HepG2 (cell line): ENCODE measurements around the gene ARHGEF1. TPM values are rescaled to one million over a fixed set of nuclear protein-coding genes. Genes with fewer than 3 reads are reported as not detected.

Source experiments
- ATAC-seq: fragments of 200-7000 bp; cut with Tn5 transposase; 3 replicates; pipeline ENCODE4 v1.9.1; 2020; ENCODE audit warnings: mild to moderate bottlenecking, moderate library complexity
- BruUV-seq: library from RNA; stranded (reverse); fragments of 400-500 nt; replicated peaks from 2 replicates; lab custom pipeline; 2021; lab: Mats Ljungman, UMichigan
- CTCF ChIA-PET: fragments of 300-600 bp; formaldehyde crosslinking; extraction: SDS; loops from one replicate; lab custom pipeline; 2021; ENCODE audit warnings: low total read pairs, inconsistent platforms, low intra/inter-chr PET ratio; lab: Yijun Ruan, JAX
- POLR2A ChIA-PET: fragments of 350-600 bp; sonication (Branson Sonifier 250); formaldehyde crosslinking; loops from one replicate; lab custom pipeline; 2020; ENCODE audit warnings: antibody characterized with exemption, inconsistent platforms; lab: Yijun Ruan, JAX
- DNase-seq: peaks from one replicate; pipeline ENCODE4 v3.0.0-alpha.2; 2015; ENCODE audit warnings: low spot score
- FAIRE-seq: peaks from 3 replicates; lab custom pipeline; 2011; peaks lifted over from hg19 to GRCh38; lab: Jason Lieb, UNC
- H2AFZ ChIP-seq: one replicate; pipeline ENCODE4 v1.6.1; 2011; ENCODE audit warnings: low read length, inconsistent platforms
- H3K27ac ChIP-seq: fragments of 300-600 bp; 3 replicates; pipeline ENCODE4 v1.8.0; 2011; ENCODE audit warnings: mixed run types, mild to moderate bottlenecking, mixed read lengths, low read length, inconsistent platforms; ENCODE audit not compliant: insufficient read depth; ENCODE audit errors: extremely low read length
- H3K27me3 ChIP-seq, 2 experiments: fragments of 200-600 bp in 1 of 2; 2 replicates in 1 of 2; 3 replicates in 1 of 2; pipeline versions ENCODE4 v1.6.0 to v1.8.0; 2011; ENCODE audit warnings: low read length in 2 of 2, mild to moderate bottlenecking in 2 of 2, moderate library complexity in 2 of 2, inconsistent platforms in 1 of 2; ENCODE audit not compliant: insufficient read depth in 2 of 2, control insufficient read depth in 1 of 2
- H3K36me3 ChIP-seq, 2 experiments: fragments of 200-600 bp in 1 of 2; replicated peaks in 1 of 2; 2 replicates in 1 of 2; 3 replicates in 1 of 2; pipeline versions ENCODE4 v1.5.1 to v1.8.0; 2011; ENCODE audit warnings: low read length in 2 of 2, inconsistent platforms in 1 of 2; ENCODE audit not compliant: insufficient read depth in 2 of 2, control insufficient read depth in 1 of 2
- H3K4me1 ChIP-seq: 2 replicates; pipeline ENCODE4 v1.5.1; 2012; ENCODE audit warnings: low read length, inconsistent platforms; ENCODE audit not compliant: insufficient read depth
- H3K4me2 ChIP-seq: 2 replicates; pipeline ENCODE4 v1.6.0; 2011; ENCODE audit warnings: low read depth, low read length, inconsistent platforms
- H3K4me3 ChIP-seq, 3 experiments: fragments of 200-600 bp in 1 of 3; sonication (generic), shearing (Covaris generic) in 1 of 3; replicated peaks in 1 of 3; 2 replicates each; pipeline ENCODE4 v1.5.1; 2011 to 2016; ENCODE audit warnings: low read length in 3 of 3, inconsistent platforms in 2 of 3, low read depth in 2 of 3, mild to moderate bottlenecking in 2 of 3, control low read depth in 1 of 3, mixed read lengths in 1 of 3; ENCODE audit not compliant: insufficient read depth in 1 of 3
- H3K79me2 ChIP-seq: one replicate; pipeline ENCODE4 v1.6.1; 2011; ENCODE audit warnings: low read length, inconsistent platforms; ENCODE audit not compliant: insufficient read depth
- H3K9ac ChIP-seq: 2 replicates; pipeline ENCODE4 v1.6.0; 2011; ENCODE audit warnings: mild to moderate bottlenecking, low read depth, low read length, inconsistent platforms; ENCODE audit not compliant: insufficient read depth
- H3K9me3 ChIP-seq: 2 replicates; pipeline ENCODE4 v1.5.1; 2012; ENCODE audit warnings: mild to moderate bottlenecking, low read length
- H4K20me1 ChIP-seq: 2 replicates; pipeline ENCODE4 v1.6.0; 2011; ENCODE audit warnings: inconsistent platforms, mild to moderate bottlenecking, low read length, moderate library complexity; ENCODE audit not compliant: insufficient read depth
- HBP1 ChIP-seq: IDR thresholded peaks from 2 replicates; pipeline ENCODE4 v1.6.1; 2016; ENCODE audit warnings: low read depth, control low read depth
- HOXA7 ChIP-seq: sonication (generic); formaldehyde crosslinking; IDR thresholded peaks from 2 replicates; pipeline ENCODE4 v1.8.1; 2022; ENCODE audit warnings: mild to moderate bottlenecking, missing genetic modification reagents, moderate library complexity
- ISL2 ChIP-seq: sonication (generic); formaldehyde crosslinking; IDR thresholded peaks from 2 replicates; pipeline ENCODE4 v1.5.0; 2020; ENCODE audit warnings: missing genetic modification reagents
- KDM4B ChIP-seq: sonication (generic); formaldehyde crosslinking; IDR thresholded peaks from 2 replicates; pipeline ENCODE4 v1.4.0; 2020; ENCODE audit warnings: missing genetic modification reagents
- KDM5B ChIP-seq: sonication (generic); formaldehyde crosslinking; IDR thresholded peaks from 2 replicates; pipeline ENCODE4 v1.4.0; 2020; ENCODE audit warnings: missing genetic modification reagents, mild to moderate bottlenecking, borderline replicate concordance
- MED8 ChIP-seq: sonication (generic); formaldehyde crosslinking; IDR thresholded peaks from 2 replicates; pipeline ENCODE4 v1.8.1; 2023; ENCODE audit warnings: mild to moderate bottlenecking, missing genetic modification reagents; ENCODE audit not compliant: insufficient replicate concordance
- NFYB ChIP-seq: sonication (generic); formaldehyde crosslinking; IDR thresholded peaks from 2 replicates; pipeline ENCODE4 v1.4.0; 2020; ENCODE audit warnings: missing genetic modification reagents
- PLRG1 ChIP-seq: fragments of 450-650 bp; conservative IDR thresholded peaks from 2 replicates; pipeline ENCODE4 v1.6.1; 2016
- REPIN1 ChIP-seq: sonication (generic); formaldehyde crosslinking; IDR thresholded peaks from 2 replicates; pipeline ENCODE4 v1.8.0; 2022; ENCODE audit warnings: missing genetic modification reagents, low read depth, mild to moderate bottlenecking, borderline replicate concordance
- ZNF263 ChIP-seq: sonication (generic); formaldehyde crosslinking; IDR thresholded peaks from 2 replicates; pipeline ENCODE4 v1.4.0; 2020; ENCODE audit warnings: missing genetic modification reagents
- ZNF264 ChIP-seq: sonication (generic); formaldehyde crosslinking; IDR thresholded peaks from 2 replicates; pipeline ENCODE4 v1.4.0; 2020; ENCODE audit warnings: missing genetic modification reagents
- ZNF333 ChIP-seq: sonication (generic); formaldehyde crosslinking; IDR thresholded peaks from 2 replicates; pipeline ENCODE4 v1.4.0; 2020; ENCODE audit warnings: mild to moderate bottlenecking, missing genetic modification reagents, borderline replicate concordance
- ZNF44 ChIP-seq: sonication (generic); formaldehyde crosslinking; IDR thresholded peaks from 2 replicates; pipeline ENCODE4 v1.5.1; 2020; ENCODE audit warnings: mild to moderate bottlenecking, missing genetic modification reagents
- ZNF577 ChIP-seq: sonication (generic); formaldehyde crosslinking; IDR thresholded peaks from 2 replicates; pipeline ENCODE4 v1.4.0; 2020; ENCODE audit warnings: mild to moderate bottlenecking, low read depth, missing genetic modification reagents, borderline replicate concordance
- ZNF782 ChIP-seq: sonication (generic); formaldehyde crosslinking; IDR thresholded peaks from 2 replicates; pipeline ENCODE4 v1.4.0; 2020; ENCODE audit warnings: missing genetic modification reagents, mild to moderate bottlenecking, borderline replicate concordance
- WGBS: methylation state at CpG from one replicate; pipeline ENCODE4 v1.1.6; 2017; ENCODE audit warnings: low lambda C conversion rate; 5-methylcytosine and 5-hydroxymethylcytosine counted together
- in situ Hi-C: cut with HindIII; loops from 2 replicates; pipeline ENCODE4 v1.10.0; 2017; ENCODE audit warnings: low pct_unique_long_range_greater_than_20kb; ENCODE audit not compliant: extremely low pct_ligation_motif_present
- intact Hi-C: fragments of 100-400 bp; cut with micrococcal nuclease; formaldehyde crosslinking; loops from one replicate; pipeline ENCODE4 v1.10.0; 2022; ENCODE audit not compliant: unreplicated experiment
- polyA plus RNA-seq, 8 experiments: library from polyadenylated mRNA; depleted of rRNA in 3 of 8; stranded (reverse) in 7 of 8; unstranded in 1 of 8; fragments of >200 nt; fragmentation: Illumina TruSeq in 4 of 8; extraction: Trizol in 4 of 8; gene quantifications; 2 replicates each; pipeline versions ENCODE4 v1.2.1 to v1.2.3, GENCODE V29; 2011 to 2016; ENCODE audit warnings: low read depth in 4 of 8, missing spikeins in 1 of 8, mixed read lengths in 1 of 8; ENCODE audit not compliant: insufficient read depth in 1 of 8
- total RNA-seq, 5 experiments: library from RNA; depleted of rRNA; stranded (reverse); fragments of >200 nt; fragmentation: Illumina TruSeq; extraction: Trizol; gene quantifications; 2 replicates each; pipeline ENCODE4 v1.2.3, GENCODE V29; 2016; ENCODE audit warnings: low read depth in 1 of 5

The ARHGEF1 gene
- total and polyA plus RNA-seq, 2 of the 13 experiments (the other 11 are each of a cell fraction or from before 2014, with no cell fraction given), result 33.7 to 34.7 TPM

GRCh38 chr19:41897181-41897580 lies 14.2 kb downstream of the ARHGEF1 start:
- no peak for DNase-seq
- Histone ChIP-seq H3K9ac (no peak overlapping the region), H3K4me2 (no peak overlapping the region), H4K20me1 (no peaks in the 10 kb centered on the region), H3K79me2 (no peaks in the 10 kb centered on the region), H3K9me3 (no peaks in the 10 kb centered on the region), H3K4me1 (peaks cover 5% of the 10 kb centered on the region), H3K4me3 (no peak overlapping the region), H3K27me3 (no peaks in the 10 kb centered on the region), H3K27ac (no peak overlapping the region), H3K36me3 (peaks cover 23 to 31% of the 10 kb centered on the region in 2 experiments), H2AFZ (no peak overlapping the region)
- intact Hi-C loops (no loop called here), in situ Hi-C loops (no loop called here)
- WGBS, result 98% methylated on average over 3 of the region's 3 CpGs
- CTCF ChIA-PET, result no interaction called here
- FAIRE-seq, result no peak
- ATAC-seq, result no peak
- POLR2A ChIA-PET, result no interaction called here
- TF ChIP-seq NFYB (no peak), ZNF264 (no peak), REPIN1 (CRISPR knock-in tag) (no peak), KDM4B (CRISPR knock-in tag) (no peak), PLRG1 (no peak), ZNF577 (CRISPR knock-in tag) (no peak), ISL2 (CRISPR knock-in tag) (no peak), HOXA7 (CRISPR knock-in tag) (no peak), HBP1 (CRISPR knock-in tag) (no peak), ZNF782 (CRISPR knock-in tag) (no peak), MED8 (CRISPR knock-in tag) (no peak), ZNF44 (CRISPR knock-in tag) (no peak), KDM5B (CRISPR knock-in tag) (no peak), ZNF263 (CRISPR knock-in tag) (no peak), ZNF333 (CRISPR knock-in tag) (no peak)
- no TSS peak for BruUV-seq
